Stimulated activated naive CD4-positive, alpha-beta T cell (primary cell): Measurements from ENCODE around the gene SLPI.

Source experiments
- DNase-seq, 6 experiments: peaks; one replicate each; lab custom pipeline; 2025; lab: John Stamatoyannopoulos, UW

The SLPI gene

GRCh38 chr20:45218124-45218523 is 36.2 kb downstream of the SLPI start:
- DNase-seq: no peak

- DNase-seq: no peak
These were observed 41.5 kb downstream of the SLPI start for GRCh38 chr20:45212836-45213235.

- DNase-seq: no peak
These were observed 42.5 kb downstream of the SLPI start for GRCh38 chr20:45211569-45212474.

GRCh38 chr20:45209924-45210323 is 44.4 kb downstream of the SLPI start:
- no peak for DNase-seq

- DNase-seq: no peak
These were observed 47.6 kb downstream of the SLPI start, which contains the start of gene SEMG1 for GRCh38 chr20:45206725-45207124. Gene SEMG1, plus strand, starts transcription at chr20:45207033. Its CDS starts 21 bp downstream, at chr20:45207054.
